Suppressor macrophage treated with lipopolysaccharide for 4 hours (primary cell): Measurements from ENCODE around the gene TSPAN6.

Experiments
- DNase-seq: peaks from one replicate; pipeline ENCODE4 v3.0.0-alpha.2; 2020

Gene TSPAN6, protein sequence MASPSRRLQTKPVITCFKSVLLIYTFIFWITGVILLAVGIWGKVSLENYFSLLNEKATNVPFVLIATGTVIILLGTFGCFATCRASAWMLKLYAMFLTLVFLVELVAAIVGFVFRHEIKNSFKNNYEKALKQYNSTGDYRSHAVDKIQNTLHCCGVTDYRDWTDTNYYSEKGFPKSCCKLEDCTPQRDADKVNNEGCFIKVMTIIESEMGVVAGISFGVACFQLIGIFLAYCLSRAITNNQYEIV

GRCh38 chrX:100636321-100636991 is at the start of gene TSPAN6:
TSPAN6 (minus strand) TSS chrX:100636806; CDS start chrX:100636694, 112 bp downstream.
- peak; percentile 66 for DNase-seq

DNA sequence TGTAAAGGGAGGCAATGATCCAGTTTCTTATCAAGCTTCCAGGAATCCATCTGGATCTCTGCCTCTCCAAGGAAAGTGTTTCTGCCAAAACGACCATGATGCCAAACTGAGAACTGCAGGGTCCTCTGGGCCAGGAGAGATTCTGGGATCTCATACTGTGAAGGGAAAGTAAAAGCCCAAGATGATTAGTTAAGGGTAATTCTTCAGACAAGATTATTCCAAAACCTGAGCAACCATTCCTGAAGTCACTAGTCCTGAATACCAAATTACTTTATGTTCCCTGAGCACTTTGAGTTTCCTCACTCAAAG is 49.3 kb upstream of the TSPAN6 start:
- DNase-seq = no peak

- DNase-seq = peak; percentile 76
Observed at GRCh38 chrX:100685284-100685996, 48.8 kb upstream of the TSPAN6 start.

- DNase-seq = no peak
Observed at GRCh38 chrX:100682939-100683338, 46.3 kb upstream of the TSPAN6 start.

- no peak for DNase-seq
Observed at GRCh38 chrX:100681599-100681998, 45.0 kb upstream of the TSPAN6 start.

DNA sequence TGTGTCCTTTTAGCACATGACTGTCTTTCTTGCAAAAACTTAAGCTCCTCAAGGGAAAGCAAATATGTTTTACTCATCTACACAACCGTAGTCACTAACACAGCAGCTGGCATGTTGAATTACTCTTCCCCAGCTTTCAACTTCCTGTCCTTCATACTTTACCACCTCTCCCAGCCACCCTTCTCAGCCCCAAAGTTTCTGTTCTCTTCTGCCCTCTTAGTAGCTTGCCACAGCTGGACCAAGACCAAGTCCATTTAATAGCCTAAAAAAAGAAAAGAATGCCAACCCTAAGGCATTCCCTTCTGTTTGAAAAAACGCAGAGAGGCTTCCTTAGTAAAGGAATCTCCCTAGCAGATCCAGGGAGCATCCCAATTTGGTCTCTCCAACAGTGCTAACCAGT is 44.1 kb upstream of the TSPAN6 start:
- no peak for DNase-seq

DNA sequence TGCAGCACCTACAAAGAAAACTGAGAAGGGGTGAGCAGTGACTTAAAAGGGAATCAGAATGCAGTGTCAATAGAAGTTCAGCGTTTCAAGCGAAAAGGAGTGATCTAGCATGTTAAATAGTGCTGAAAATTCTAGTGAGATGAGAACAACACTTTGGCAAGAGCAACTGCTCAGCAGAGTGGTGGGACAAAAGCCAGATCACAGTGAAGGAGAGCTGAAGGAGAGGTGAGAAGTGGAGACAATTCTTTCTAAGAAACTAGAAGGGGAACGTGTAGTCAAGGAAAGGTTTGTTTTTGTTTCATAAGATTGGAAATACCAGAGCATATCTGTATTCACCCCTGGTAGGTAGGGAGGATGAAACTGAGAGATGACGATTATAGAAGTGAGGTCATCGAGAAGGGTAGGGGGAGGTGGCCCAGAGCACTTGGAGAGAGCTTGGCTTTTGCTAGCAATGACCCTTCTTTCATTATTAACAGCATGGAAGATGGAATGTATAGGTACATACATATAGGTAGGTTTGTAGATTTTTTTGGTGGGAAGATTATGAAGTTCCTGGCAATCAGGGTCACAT is 41.1 kb upstream of the TSPAN6 start:
- no peak for DNase-seq

DNA sequence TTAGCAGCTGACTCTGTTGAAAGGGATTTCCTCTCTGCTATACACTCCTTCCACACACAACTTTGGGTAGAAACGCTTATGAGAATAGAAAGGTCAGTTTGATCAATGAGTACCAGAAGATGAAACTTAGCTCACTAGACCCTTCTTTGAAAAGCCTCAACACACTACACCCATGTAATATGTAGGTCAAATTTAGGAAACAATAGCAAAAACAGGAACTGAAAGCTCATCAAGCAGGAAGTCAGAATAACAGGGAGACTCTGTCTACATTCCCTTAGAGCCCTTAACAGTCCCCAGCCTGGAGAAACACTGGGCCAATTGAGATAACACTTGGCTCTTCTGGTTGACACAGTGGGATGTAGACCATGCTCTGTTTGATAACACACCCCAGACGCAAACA is 38.1 kb upstream of the TSPAN6 start:
- DNase-seq = peak; percentile 34

DNA sequence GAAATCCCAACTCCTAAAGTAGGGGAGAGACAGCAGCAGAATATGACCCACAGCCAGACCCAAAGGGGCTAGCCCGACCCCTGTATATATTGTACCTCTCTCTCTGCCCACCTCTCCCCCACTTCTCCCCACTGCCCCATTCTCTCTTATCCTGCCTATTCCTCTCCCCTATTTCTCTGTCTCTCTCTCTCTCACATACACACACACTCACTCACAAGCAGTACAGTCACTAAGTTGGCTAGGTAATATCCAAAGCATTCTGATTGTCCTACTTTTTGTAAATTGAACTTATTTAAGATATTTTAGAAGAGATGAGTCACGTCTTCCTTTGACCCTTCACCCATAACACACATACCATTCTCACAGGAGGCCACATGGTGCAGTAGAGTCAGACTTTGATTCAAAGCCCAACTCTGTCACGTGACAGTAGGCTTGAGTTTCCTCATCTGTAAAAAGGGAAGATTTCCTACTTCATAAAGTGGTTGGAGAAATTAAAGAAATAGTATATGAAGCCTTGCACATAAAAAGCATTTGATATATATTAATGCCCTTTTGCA is 36.9 kb upstream of the TSPAN6 start:
- DNase-seq = peak; percentile 36

- no peak for DNase-seq
Observed at GRCh38 chrX:100672966-100673365, 36.4 kb upstream of the TSPAN6 start.

- DNase-seq = no peak
Observed at GRCh38 chrX:100663642-100664041, 27.0 kb upstream of the TSPAN6 start.

- DNase-seq = peak; percentile 24
Observed at GRCh38 chrX:100662796-100663195, 26.2 kb upstream of the TSPAN6 start.

DNA sequence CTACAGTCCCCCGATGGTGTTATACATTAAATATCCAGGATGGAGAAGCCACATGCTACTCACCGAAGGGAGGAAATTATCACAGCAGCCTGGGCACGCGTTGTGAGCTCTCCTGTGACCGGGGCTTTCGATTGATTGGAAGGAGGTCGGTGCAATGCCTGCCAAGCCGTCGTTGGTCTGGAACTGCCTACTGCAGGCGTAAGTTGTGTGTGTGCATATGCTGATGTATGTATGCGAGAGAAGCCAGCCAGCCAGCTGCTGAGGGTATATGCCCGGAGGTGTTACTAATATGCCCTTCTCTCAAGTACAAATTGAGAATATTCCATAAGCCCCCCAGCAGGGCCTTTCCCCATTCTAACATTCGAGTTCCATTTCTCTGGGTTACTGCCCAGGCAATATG is 25.6 kb upstream of the TSPAN6 start:
- DNase-seq = no peak

DNA sequence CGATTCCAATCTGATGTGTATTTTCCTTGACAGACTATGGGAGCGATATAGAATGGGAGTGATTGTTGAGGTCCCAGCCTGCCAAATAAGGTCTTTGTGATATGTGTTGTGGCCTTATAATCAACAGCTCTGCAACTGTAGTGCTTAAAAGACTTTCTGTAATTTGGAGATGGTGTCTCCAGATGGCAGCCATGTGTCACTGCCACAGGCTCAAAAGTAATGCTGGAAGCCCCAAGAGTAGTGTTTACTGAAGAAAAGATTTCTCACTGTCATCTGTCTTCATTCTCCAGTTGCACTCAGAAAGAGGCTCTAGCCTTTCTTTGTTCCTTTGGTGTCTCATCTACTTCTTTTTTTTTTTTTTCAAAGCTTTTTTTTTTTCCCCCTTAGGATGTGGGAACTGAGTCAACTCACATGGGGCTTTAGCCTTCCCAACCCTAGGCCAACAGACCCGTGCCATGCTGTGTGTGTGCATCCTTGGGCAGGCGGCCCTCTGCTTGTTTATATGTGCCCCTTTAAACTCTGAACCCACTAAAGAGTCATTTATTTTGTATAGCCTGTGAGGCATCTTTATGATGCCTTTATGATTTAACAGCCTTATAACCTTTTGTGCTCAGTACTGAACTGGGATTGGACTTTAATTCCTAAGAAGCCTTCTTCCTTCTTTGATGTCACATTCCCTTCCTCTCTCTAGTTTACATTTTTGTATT is 23.0 kb upstream of the TSPAN6 start:
- no peak for DNase-seq

DNA sequence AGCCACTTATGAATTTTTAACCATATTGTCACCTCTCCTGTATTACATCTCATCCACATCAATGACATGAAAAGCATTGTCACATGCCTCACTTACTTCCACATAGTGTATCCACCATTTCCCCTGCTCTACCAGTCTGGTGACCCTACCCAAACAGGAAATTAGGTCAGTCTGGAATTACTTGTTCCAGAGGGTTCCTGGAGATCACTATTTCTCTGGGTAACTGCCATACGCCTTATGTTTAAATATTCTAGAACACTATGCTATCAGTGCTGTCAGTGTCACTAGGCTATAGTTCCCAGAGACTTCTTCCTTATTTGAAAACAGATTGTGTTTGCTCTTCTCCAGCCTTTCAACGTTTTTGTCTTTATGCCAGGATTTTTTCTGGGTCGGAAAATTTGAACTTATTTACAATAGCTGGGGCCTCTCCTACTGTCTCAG is 22.4 kb upstream of the TSPAN6 start:
- peak; percentile 17 for DNase-seq

- no peak for DNase-seq
Observed at GRCh38 chrX:100654261-100654660, 17.7 kb upstream of the TSPAN6 start.

DNA sequence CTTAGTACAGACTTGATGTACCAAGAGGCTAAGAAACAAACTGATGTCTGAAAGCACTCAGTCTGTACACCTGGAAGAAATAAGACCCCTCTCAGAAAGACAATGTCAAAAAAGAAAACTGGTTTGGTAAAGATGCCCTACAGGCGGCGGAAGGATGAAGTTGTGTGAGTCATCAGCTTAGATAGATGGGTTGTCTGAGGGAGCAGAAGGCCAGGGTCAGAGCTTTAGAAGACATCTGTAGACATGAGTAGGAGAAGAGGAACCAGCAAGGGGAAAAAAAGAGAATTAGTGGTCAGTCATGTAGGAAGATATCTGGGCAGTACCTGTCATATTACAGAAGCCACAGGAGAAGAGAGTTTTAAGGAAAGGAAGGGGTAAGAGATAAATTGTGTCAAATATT is 15.7 kb upstream of the TSPAN6 start:
- no peak for DNase-seq

- DNase-seq = no peak
Observed at GRCh38 chrX:100650841-100651240, 14.2 kb upstream of the TSPAN6 start.

GRCh38 chrX:100649550-100650356 is 13.1 kb upstream of the TSPAN6 start:
- DNase-seq = peak; percentile 81

GRCh38 chrX:100648458-100649417 is 12.1 kb upstream of the TSPAN6 start:
- DNase-seq = no peak

DNA sequence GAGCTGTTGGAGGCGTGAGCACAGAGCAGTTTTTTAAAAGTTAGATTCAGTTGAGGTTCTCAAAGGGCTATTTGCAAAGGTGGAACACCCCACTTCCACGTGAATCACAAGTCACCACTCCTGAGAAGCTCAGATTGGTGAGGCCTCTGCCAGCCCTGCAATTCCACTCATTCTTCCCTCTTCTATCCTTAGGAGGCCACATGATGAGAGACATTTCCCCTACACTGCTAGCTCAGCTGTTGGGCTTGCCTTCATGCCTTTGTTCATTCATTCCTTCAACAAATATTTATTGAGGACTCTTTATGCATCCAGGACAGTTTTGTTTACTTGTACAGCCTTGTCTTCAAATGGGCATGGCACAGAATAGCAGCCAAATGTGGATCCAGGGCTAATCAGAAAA is 11.1 kb upstream of the TSPAN6 start:
- no peak for DNase-seq
